Lower leg skin (tissue), 4 donors: Measurements from ENCODE around the gene SPDYE4. TPM values are rescaled to one million over a fixed set of nuclear protein-coding genes. Genes with fewer than 3 reads are reported as not detected.
A peak's percentile ranks its signal among the peaks of the same experiment; 100 is the strongest.
"Not testable (repeated sequence)": the region's sequence is repeated elsewhere in the genome, so short reads cannot be mapped to it uniquely, and the experiment has no call there.

Source experiments
- DNase-seq, 2 donors: peaks; one replicate each; pipeline ENCODE4 v3.0.0-alpha.2; 2019; ENCODE audit warnings: low spot score in 2 of 2
- H3K4me3 ChIP-seq: fragments of 200-600 bp; sonication (generic); 2 replicates; pipeline ENCODE4 v1.5.1; 2017; ENCODE audit warnings: mild to moderate bottlenecking, low read depth; ENCODE audit not compliant: poor library complexity, severe bottlenecking
- CTCF ChIP-seq, 3 donors: fragments of 450-650 bp; IDR thresholded peaks; one replicate each; pipeline ENCODE4 v1.5.1; 2016; ENCODE audit warnings: antibody characterized with exemption in 3 of 3, mild to moderate bottlenecking in 3 of 3, moderate library complexity in 2 of 3
- POLR2A ChIP-seq, 2 donors: fragments of 450-650 bp; IDR thresholded peaks; one replicate each; pipeline ENCODE4 v1.6.1; 2016 to 2017; ENCODE audit warnings: antibody characterized with exemption in 2 of 2, mild to moderate bottlenecking in 1 of 2, moderate library complexity in 1 of 2
- WGBS, 2 donors: methylation state at CpG; one replicate each; pipeline ENCODE4 v1.1.5; 2018; 5-methylcytosine and 5-hydroxymethylcytosine counted together
- intact Hi-C: fragments of 100-400 bp; cut with DNase I; formaldehyde crosslinking; loops from one replicate; pipeline ENCODE4 v1.15.0; 2023; ENCODE audit warnings: low total_unique reads
- total RNA-seq, 4 donors: library from RNA; depleted of rRNA; stranded (reverse); fragments of >200 nt; gene quantifications; one replicate each; pipeline ENCODE4 v1.1.0, GENCODE V29; 2016

Gene SPDYE4
- not detected for total RNA-seq

- no peak for TF ChIP-seq POLR2A (IDR thresholded peaks at IDR 0.05)
- TF ChIP-seq CTCF (IDR thresholded peaks at IDR 0.05): no peak
- 93% methylated on average over 15 of the region's 15 CpGs for WGBS, 2 donors
- intact Hi-C loops: no loop called here
- no peak for DNase-seq
- H3K4me3 ChIP-seq: no peak within 1 kb of the TSS
Observed at GRCh38 chr17:8758137-8758596, at the start of gene SPDYE4. SPDYE4 (minus strand) TSS chr17:8758546; CDS start chr17:8758382, 164 bp downstream.

GRCh38 chr17:8806926-8807550 lies 48.7 kb upstream of the SPDYE4 start:
- 61 to 79% methylated on average over 4 of the region's 4 CpGs for WGBS, 2 donors
- TF ChIP-seq POLR2A (IDR thresholded peaks at IDR 0.05) (no peak), CTCF (IDR thresholded peaks at IDR 0.05) (no peak)
- DNase-seq: peak in 1 of 2 donors; percentile 26
- intact Hi-C loops: no loop called here
- no peak overlapping the region for H3K4me3 ChIP-seq

GRCh38 chr17:8806253-8806925 lies 48.0 kb upstream of the SPDYE4 start:
- peak; percentile 0 to 20 for DNase-seq
- intact Hi-C loops: no loop called here
- 67 to 74% methylated on average over 3 of the region's 3 CpGs for WGBS, 2 donors
- TF ChIP-seq CTCF (IDR thresholded peaks at IDR 0.05): no peak
- no peak for TF ChIP-seq POLR2A (IDR thresholded peaks at IDR 0.05)
- no peak overlapping the region for H3K4me3 ChIP-seq

- peak in 1 of 2 donors; percentile 28 for DNase-seq
- 82 to 84% methylated on average over 10 of the region's 10 CpGs for WGBS, 2 donors
- intact Hi-C loops, H3K4me3 ChIP-seq: not testable (repeated sequence)
Observed at GRCh38 chr17:8805396-8805795, 47.0 kb upstream of the SPDYE4 start.

GRCh38 chr17:8803531-8804420 lies 45.4 kb upstream of the SPDYE4 start:
- 75 to 80% methylated on average over 19 of the region's 19 CpGs for WGBS, 2 donors
- no peak overlapping the region for H3K4me3 ChIP-seq
- intact Hi-C loops: no loop called here
- peak in 1 of 2 donors; percentile 76 for DNase-seq
- TF ChIP-seq CTCF (IDR thresholded peaks at IDR 0.05) (no peak), POLR2A (IDR thresholded peaks at IDR 0.05) (no peak)
